Measurements from ENCODE around the gene PTAFR. TPM values are rescaled to one million over a fixed set of nuclear protein-coding genes. Genes with fewer than 3 reads are reported as not detected.

The PTAFR gene
- total RNA-seq, 2 experiments from 2014 or later: 0.47 to 0.53 TPM

DNA sequence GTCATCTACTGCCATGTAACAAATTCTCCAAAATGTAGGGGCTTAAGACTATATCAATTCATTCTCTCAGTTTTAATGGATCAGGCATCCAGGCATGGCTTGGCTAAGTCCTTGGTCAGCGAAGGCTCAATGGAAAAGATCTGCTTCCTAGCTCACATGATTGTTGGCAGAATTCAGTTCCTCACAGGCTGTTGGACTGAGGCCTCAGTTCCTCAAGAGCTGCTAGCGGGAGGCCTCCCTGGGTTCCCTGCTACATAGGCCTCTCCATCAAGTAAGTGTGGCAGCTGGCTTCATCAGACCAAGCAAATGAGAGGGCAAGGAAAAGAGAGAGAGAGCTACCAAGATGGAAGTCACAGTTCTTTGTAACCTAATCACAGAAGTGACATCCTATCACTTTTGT, 68.5 kb downstream of the PTAFR start:
- H3K9me3 ChIP-seq (ENCODE audit: control insufficient read depth in 1 of 2, insufficient read depth in 1 of 2, low read length in 2 of 2): no peaks in the 10 kb centered on the region
- Mint-ChIP-seq H3K36me3 (ENCODE audit: low read depth) (no peaks in the 10 kb centered on the region), H3K27me3 (no peaks in the 10 kb centered on the region), H3K4me1 (ENCODE audit: low read depth) (no peaks in the 10 kb centered on the region), H3K4me3 (no peak overlapping the region), H3K27ac (no peak overlapping the region), H3K9me3 (no peaks in the 10 kb centered on the region)
- TF ChIP-seq CTCF (IDR thresholded peaks at IDR 0.05): no peak
- H3K27ac ChIP-seq (ENCODE audit: low read depth in 1 of 2, low read length in 2 of 2): no peak overlapping the region
- DNase-seq (no peak), ATAC-seq (ENCODE audit: poor library complexity) (no peak)
- H3K4me1 ChIP-seq (ENCODE audit: insufficient read depth, low read length): no peaks in the 10 kb centered on the region
- H3K27me3 ChIP-seq (ENCODE audit: control insufficient read depth in 1 of 2, insufficient read depth in 2 of 2, low read length in 2 of 2): no peaks in the 10 kb centered on the region
- POLR2A ChIA-PET: no interaction called here
- no peak overlapping the region for H3K4me3 ChIP-seq (ENCODE audit: low read length)
- intact Hi-C loops (cut with DNase I, micrococcal nuclease): loop anchor here in 1 of 2 experiments (5.0 kb wide), 1 partner anchor 89 kb away; no protein-coding TSS in a partner anchor
- H3K36me3 ChIP-seq (ENCODE audit: insufficient read depth, low read length): no peaks in the 10 kb centered on the region
- CTCF ChIA-PET: no interaction called here

DNA sequence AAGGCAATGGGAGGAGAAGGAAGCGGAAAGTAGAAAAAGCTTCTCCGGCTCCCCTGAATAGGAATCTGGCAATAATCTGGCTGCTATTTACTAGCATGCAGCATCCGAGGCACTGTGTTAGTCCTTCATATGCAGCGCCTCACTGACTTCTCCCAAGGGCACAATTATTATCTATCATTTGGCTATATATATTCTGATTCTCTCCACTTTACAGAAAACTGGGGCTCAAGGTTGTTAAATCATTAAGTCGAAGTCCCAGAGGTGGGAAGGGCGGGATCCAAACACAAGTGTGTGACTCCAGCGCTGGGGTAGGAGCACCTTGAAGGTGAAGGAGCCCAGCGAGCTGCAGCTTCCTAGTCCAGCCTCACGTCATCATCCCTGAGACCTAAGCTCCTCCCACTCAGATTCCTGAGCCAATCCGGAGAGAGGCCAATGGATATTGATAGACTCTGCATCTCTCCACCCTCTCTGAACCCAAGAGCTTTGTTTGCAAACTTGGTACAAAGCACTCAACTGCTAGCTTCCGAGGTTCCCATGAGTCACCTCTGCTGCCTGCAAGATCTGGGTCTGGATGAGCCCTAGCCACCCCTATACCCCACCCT, 71.5 kb downstream of the PTAFR start:
- no peak overlapping the region for H3K27ac Mint-ChIP-seq
- no peaks in the 10 kb centered on the region for H3K36me3 Mint-ChIP-seq (ENCODE audit: low read depth)
- no peak overlapping the region for H3K4me3 Mint-ChIP-seq
- Histone ChIP-seq H3K36me3 (ENCODE audit: insufficient read depth, low read length) (no peaks in the 10 kb centered on the region), H3K27me3 (ENCODE audit: control insufficient read depth in 1 of 2, insufficient read depth in 2 of 2, low read length in 2 of 2) (no peaks in the 10 kb centered on the region), H3K9me3 (ENCODE audit: control insufficient read depth in 1 of 2, insufficient read depth in 1 of 2, low read length in 2 of 2) (no peaks in the 10 kb centered on the region), H3K27ac (ENCODE audit: low read depth in 1 of 2, low read length in 2 of 2) (no peak overlapping the region), H3K4me1 (ENCODE audit: insufficient read depth, low read length) (no peaks in the 10 kb centered on the region), H3K4me3 (ENCODE audit: low read length) (no peak overlapping the region)
- no peak for DNase-seq
- ChIA-PET CTCF (no interaction called here), POLR2A (no interaction called here)
- no peaks in the 10 kb centered on the region for H3K9me3 Mint-ChIP-seq
- H3K27me3 Mint-ChIP-seq: no peaks in the 10 kb centered on the region
- ATAC-seq (ENCODE audit: poor library complexity): no peak
- TF ChIP-seq CTCF (IDR thresholded peaks at IDR 0.05): no peak
- intact Hi-C loops (cut with DNase I, micrococcal nuclease): loop anchor here in 1 of 2 experiments (5.0 kb wide), 1 partner anchor 92 kb away; no protein-coding TSS in a partner anchor
- H3K4me1 Mint-ChIP-seq (ENCODE audit: low read depth): no peaks in the 10 kb centered on the region

- Histone ChIP-seq H3K27me3 (ENCODE audit: control insufficient read depth in 1 of 2, insufficient read depth in 2 of 2, low read length in 2 of 2) (no peaks in the 10 kb centered on the region), H3K4me1 (ENCODE audit: insufficient read depth, low read length) (no peaks in the 10 kb centered on the region), H3K4me3 (ENCODE audit: low read length) (no peak overlapping the region), H3K36me3 (ENCODE audit: insufficient read depth, low read length) (no peaks in the 10 kb centered on the region), H3K9me3 (ENCODE audit: control insufficient read depth in 1 of 2, insufficient read depth in 1 of 2, low read length in 2 of 2) (no peaks in the 10 kb centered on the region), H3K27ac (ENCODE audit: low read depth in 1 of 2, low read length in 2 of 2) (no peak overlapping the region)
- no peaks in the 10 kb centered on the region for H3K4me1 Mint-ChIP-seq (ENCODE audit: low read depth)
- CTCF ChIA-PET: no interaction called here
- H3K4me3 Mint-ChIP-seq: no peak overlapping the region
- no peak for TF ChIP-seq CTCF (IDR thresholded peaks at IDR 0.05)
- ATAC-seq (ENCODE audit: poor library complexity) (no peak), DNase-seq (no peak)
- no peak overlapping the region for H3K27ac Mint-ChIP-seq
- H3K27me3 Mint-ChIP-seq: no peaks in the 10 kb centered on the region
- no peaks in the 10 kb centered on the region for H3K36me3 Mint-ChIP-seq (ENCODE audit: low read depth)
- intact Hi-C loops (cut with DNase I, micrococcal nuclease): no loop called here
- POLR2A ChIA-PET: no interaction called here
- H3K9me3 Mint-ChIP-seq: no peaks in the 10 kb centered on the region
Observed at GRCh38 chr1:28102189-28102588, 74.3 kb downstream of the PTAFR start.

Measured in CD4-positive, alpha-beta T cell (primary cell).